Measurements from ENCODE around the gene TMEM53. TPM values are rescaled to one million over a fixed set of nuclear protein-coding genes. Genes with fewer than 3 reads are reported as not detected.

Gene TMEM53
- total RNA-seq, 1 experiment from 2014 or later: 22.9 TPM

GRCh38 chr1:44705938-44706337 is 31.7 kb upstream of the TMEM53 start:
- no TSS peak for BruUV-seq (replicated peaks)
- H3K27ac ChIP-seq (ENCODE audit: low read length): no peak overlapping the region
- in situ Hi-C loops (cut with HindIII; ENCODE audit: low pct_unique_long_range_greater_than_20kb, low sequenced_read_pairs): no loop called here
- H3K4me1 ChIP-seq (ENCODE audit: control insufficient read depth, insufficient read depth, low read length): peaks cover 3% of the 10 kb centered on the region; the same call in 1 of the 2 replicates
- intact Hi-C loops (cut with micrococcal nuclease; ENCODE audit: unreplicated experiment): no loop called here
- H3K4me3 ChIP-seq (ENCODE audit: low read depth in 2 of 2, low read length in 2 of 2): no peak overlapping the region
- H3K27me3 ChIP-seq (ENCODE audit: control insufficient read depth, insufficient read depth, low read length): no peaks in the 10 kb centered on the region
- H3K9me3 ChIP-seq (ENCODE audit: control insufficient read depth, insufficient read depth, low read depth, low read length): no peaks in the 10 kb centered on the region
- no peak for DNase-seq (ENCODE audit: low read depth, low spot score)
- POLR2A ChIA-PET: interaction anchor here (0.6 kb wide), 1 partner anchor 24 kb away, joined by 4 read pairs; no protein-coding TSS in a partner anchor
- no peaks in the 10 kb centered on the region for H3K36me3 ChIP-seq (ENCODE audit: control insufficient read depth, insufficient read depth, low read length)
- no peak for ATAC-seq
- TF ChIP-seq, protein P1, sequence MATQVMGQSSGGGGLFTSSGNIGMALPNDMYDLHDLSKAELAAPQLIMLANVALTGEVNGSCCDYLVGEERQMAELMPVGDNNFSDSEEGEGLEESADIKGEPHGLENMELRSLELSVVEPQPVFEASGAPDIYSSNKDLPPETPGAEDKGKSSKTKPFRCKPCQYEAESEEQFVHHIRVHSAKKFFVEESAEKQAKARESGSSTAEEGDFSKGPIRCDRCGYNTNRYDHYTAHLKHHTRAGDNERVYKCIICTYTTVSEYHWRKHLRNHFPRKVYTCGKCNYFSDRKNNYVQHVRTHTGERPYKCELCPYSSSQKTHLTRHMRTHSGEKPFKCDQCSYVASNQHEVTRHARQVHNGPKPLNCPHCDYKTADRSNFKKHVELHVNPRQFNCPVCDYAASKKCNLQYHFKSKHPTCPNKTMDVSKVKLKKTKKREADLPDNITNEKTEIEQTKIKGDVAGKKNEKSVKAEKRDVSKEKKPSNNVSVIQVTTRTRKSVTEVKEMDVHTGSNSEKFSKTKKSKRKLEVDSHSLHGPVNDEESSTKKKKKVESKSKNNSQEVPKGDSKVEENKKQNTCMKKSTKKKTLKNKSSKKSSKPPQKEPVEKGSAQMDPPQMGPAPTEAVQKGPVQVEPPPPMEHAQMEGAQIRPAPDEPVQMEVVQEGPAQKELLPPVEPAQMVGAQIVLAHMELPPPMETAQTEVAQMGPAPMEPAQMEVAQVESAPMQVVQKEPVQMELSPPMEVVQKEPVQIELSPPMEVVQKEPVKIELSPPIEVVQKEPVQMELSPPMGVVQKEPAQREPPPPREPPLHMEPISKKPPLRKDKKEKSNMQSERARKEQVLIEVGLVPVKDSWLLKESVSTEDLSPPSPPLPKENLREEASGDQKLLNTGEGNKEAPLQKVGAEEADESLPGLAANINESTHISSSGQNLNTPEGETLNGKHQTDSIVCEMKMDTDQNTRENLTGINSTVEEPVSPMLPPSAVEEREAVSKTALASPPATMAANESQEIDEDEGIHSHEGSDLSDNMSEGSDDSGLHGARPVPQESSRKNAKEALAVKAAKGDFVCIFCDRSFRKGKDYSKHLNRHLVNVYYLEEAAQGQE (IDR thresholded peaks at IDR 0.05; ENCODE audit: insufficient read depth in 1 of 2, low read depth in 2 of 2, low read length in 1 of 2): no peak
- no peak for TF ChIP-seq TCF7L2 (IDR thresholded peaks at IDR 0.05; ENCODE audit: low read depth, low read length)
- no peak for TF ChIP-seq SIN3A (IDR thresholded peaks at IDR 0.05; ENCODE audit: borderline replicate concordance, insufficient read depth, low read depth, low read length)
- no peak for TF ChIP-seq CTCF (IDR thresholded peaks at IDR 0.05)
- no peak for TF ChIP-seq POLR2AphosphoS5 (IDR thresholded peaks at IDR 0.05; ENCODE audit: low read depth, low read length)
- CTCF ChIA-PET: interaction anchor here (0.8 kb wide), 1 partner anchor 38 kb away, joined by 5 read pairs; no protein-coding TSS in a partner anchor

DNA sequence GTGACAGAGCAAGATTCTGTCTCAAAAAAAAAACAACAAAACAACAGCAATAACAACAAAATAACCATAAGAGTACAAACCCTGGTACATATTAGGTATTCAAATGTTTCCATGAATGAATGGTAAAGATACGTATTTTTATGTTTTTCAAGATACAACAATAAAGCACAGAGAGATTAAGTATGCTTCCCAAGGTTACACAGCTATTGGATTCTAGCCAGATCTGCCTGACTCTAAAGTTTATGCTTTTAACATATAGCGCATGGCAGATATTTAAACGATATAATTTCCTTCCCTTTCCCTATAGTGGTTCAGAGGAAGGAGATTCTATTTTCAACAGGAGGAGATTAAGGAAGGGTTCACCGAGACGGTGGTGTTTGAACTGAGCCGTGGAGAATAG is 31.2 kb upstream of the TMEM53 start:
- no peaks in the 10 kb centered on the region for H3K9me3 ChIP-seq (ENCODE audit: control insufficient read depth, insufficient read depth, low read depth, low read length)
- no peak overlapping the region for H3K4me3 ChIP-seq (ENCODE audit: low read depth in 2 of 2, low read length in 2 of 2)
- H3K4me1 ChIP-seq (ENCODE audit: control insufficient read depth, insufficient read depth, low read length): peaks cover 3% of the 10 kb centered on the region; the same call in 1 of the 2 replicates
- in situ Hi-C loops (cut with HindIII; ENCODE audit: low pct_unique_long_range_greater_than_20kb, low sequenced_read_pairs): no loop called here
- CTCF ChIA-PET: interaction anchor here (0.8 kb wide), 1 partner anchor 38 kb away, joined by 5 read pairs; no protein-coding TSS in a partner anchor
- POLR2A ChIA-PET: interaction anchor here (0.6 kb wide), 1 partner anchor 40 kb away, joined by 6 read pairs; no protein-coding TSS in a partner anchor
- no peaks in the 10 kb centered on the region for H3K36me3 ChIP-seq (ENCODE audit: control insufficient read depth, insufficient read depth, low read length)
- ATAC-seq (no peak), DNase-seq (ENCODE audit: low read depth, low spot score) (no peak)
- intact Hi-C loops (cut with micrococcal nuclease; ENCODE audit: unreplicated experiment): no loop called here
- no peaks in the 10 kb centered on the region for H3K27me3 ChIP-seq (ENCODE audit: control insufficient read depth, insufficient read depth, low read length)
- H3K27ac ChIP-seq (ENCODE audit: low read length): no peak overlapping the region
- no TSS peak for BruUV-seq (replicated peaks)
- no peak for TF ChIP-seq POLR2AphosphoS5 (IDR thresholded peaks at IDR 0.05; ENCODE audit: low read depth, low read length)
- TF ChIP-seq, protein P1 (IDR thresholded peaks at IDR 0.05; ENCODE audit: insufficient read depth in 1 of 2, low read depth in 2 of 2, low read length in 1 of 2): no peak
- no peak for TF ChIP-seq SIN3A (IDR thresholded peaks at IDR 0.05; ENCODE audit: borderline replicate concordance, insufficient read depth, low read depth, low read length)
- TF ChIP-seq TCF7L2 (IDR thresholded peaks at IDR 0.05; ENCODE audit: low read depth, low read length): no peak
- TF ChIP-seq CTCF (IDR thresholded peaks at IDR 0.05): no peak
